Ovary (tissue), 9 donors: ENCODE data around the gene GSTM5. TPM values are rescaled to one million over a fixed set of nuclear protein-coding genes. Genes with fewer than 3 reads are reported as not detected.

Experiments used
- DNase-seq, 5 donors: peaks; one replicate each; pipeline ENCODE4 v3.0.0-alpha.2; 2019 to 2020
- H3K27ac ChIP-seq, 2 donors: fragments of 200-600 bp; one replicate each; pipeline versions ENCODE4 v1.5.1 to v1.8.0; 2019 to 2022
- H3K27me3 ChIP-seq: fragments of 200-600 bp; one replicate; pipeline ENCODE4 v1.8.0; 2022
- H3K36me3 ChIP-seq: fragments of 200-600 bp; sonication (generic); one replicate; pipeline ENCODE4 v1.5.1; 2019
- H3K4me1 ChIP-seq: one replicate; pipeline ENCODE4 v1.8.1; 2013; ENCODE audit warnings: mild to moderate bottlenecking, moderate library complexity; ENCODE audit not compliant: insufficient read depth
- H3K4me3 ChIP-seq: fragments of 200-600 bp; sonication (generic); one replicate; pipeline ENCODE4 v1.5.1; 2017
- H3K9me3 ChIP-seq, 2 donors: fragments of 200-600 bp in 1 of 2; sonication (generic) in 1 of 2; one replicate each; pipeline versions ENCODE4 v1.5.1 to v1.8.1; 2013 to 2019; ENCODE audit warnings: mild to moderate bottlenecking in 1 of 2, moderate library complexity in 1 of 2
- CTCF ChIP-seq, 3 donors: fragments of 450-650 bp in 2 of 3; fragments of 200-600 bp in 1 of 3; IDR thresholded peaks; one replicate each; pipeline versions ENCODE4 v1.5.1 to v1.8.0; 2016 to 2022; ENCODE audit warnings: antibody characterized with exemption in 3 of 3, mild to moderate bottlenecking in 1 of 3
- EP300 ChIP-seq: sonication (generic); formaldehyde crosslinking; IDR thresholded peaks from one replicate; pipeline ENCODE4 v1.6.1; 2017; ENCODE audit warnings: antibody characterized with exemption
- POLR2A ChIP-seq: fragments of 450-650 bp; IDR thresholded peaks from one replicate; pipeline ENCODE4 v1.6.1; 2017; ENCODE audit warnings: antibody characterized with exemption, mild to moderate bottlenecking, moderate library complexity
- WGBS, 3 donors: extraction: QIAGEN DNeasy Blood & Tissue Kit in 1 of 3; methylation state at CpG; one replicate each; pipeline versions ENCODE4 v1.1.5 to v1.1.7; 2013 to 2017; 5-methylcytosine and 5-hydroxymethylcytosine counted together
- intact Hi-C, 4 donors: fragments of 100-400 bp; cut with DNase I; formaldehyde crosslinking; loops; one replicate each; pipeline versions ENCODE4 v1.11.0 to v1.15.1; 2022 to 2023
- polyA plus RNA-seq, 2 donors: library from polyadenylated mRNA; stranded (reverse); fragments of 200-250 nt in 1 of 2; fragments of 350-450 nt in 1 of 2; fragmentation: Illumina TruSeq in 1 of 2; extraction: RNeasy Lipid Tissue Mini Kit (QIAGEN cat#74804) in 1 of 2; gene quantifications; one replicate each; pipeline ENCODE4 v1.2.3, GENCODE V29; 2013 to 2014
- total RNA-seq, 7 donors: library from RNA; depleted of rRNA in 2 of 7; stranded (reverse); fragments of >200 nt in 2 of 7; fragmentation: NEBNext Ultra II Directional in 3 of 7; extraction: Animal tissue kit (Norgen Biotek cat#: 25700) in 3 of 7; gene quantifications; one replicate each; pipeline versions ENCODE4 v1.1.0 to v1.2.4, GENCODE V29; 2016 to 2023
- donor health status: DM: no; HTN: no; CAD: no; lungs with moderate emphysema.
- donor health status: DM: no; HTN: no; CAD: no.
- donor health status: Bipolar disorder and iron deficiency.
- donor health status: DM: yes; HTN: yes; CAD: no.
- donor health status: DM: no; HTN: no; CAD: no.
- donor health status: DM: yes; HTN: yes; CAD: no.

Gene GSTM5
- total and polyA plus RNA-seq, 9 donors, result 18.8 to 259 (median 101) TPM

- intact Hi-C loops, result loop anchor here in 1 of 4 donors (5.0 kb wide), 1 partner anchor 90 kb away; the partner anchor contains the start of gene GSTM2
- H3K36me3 ChIP-seq, result no peaks in the 10 kb centered on the region
- TF ChIP-seq POLR2A (no peak), CTCF (IDR thresholded peaks at IDR 0.05) (no peak), EP300 (no peak)
- H3K9me3 ChIP-seq, result no peaks in the 10 kb centered on the region
- peaks cover 20% of the 10 kb centered on the region for H3K4me1 ChIP-seq
- H3K27ac ChIP-seq, result peak overlapping the region; percentile 70 to 91
- peak in 4 of 5 donors; percentile 43 to 68 (median 58) for DNase-seq
- 85 to 87% (median 85%) methylated on average over 7 of the region's 7 CpGs for WGBS, 3 donors
- H3K4me3 ChIP-seq, result no peak overlapping the region
- no peaks in the 10 kb centered on the region for H3K27me3 ChIP-seq
Observed at GRCh38 chr1:109756848-109757521, 44.9 kb downstream of the GSTM5 start.

GRCh38 chr1:109757936-109758786 lies 46.1 kb downstream of the GSTM5 start:
- DNase-seq, result peak in 4 of 5 donors; percentile 8 to 49 (median 22)
- H3K4me3 ChIP-seq, result no peak overlapping the region
- H3K27ac ChIP-seq, result peak overlapping the region; percentile 70 to 91
- no peak for TF ChIP-seq CTCF (IDR thresholded peaks at IDR 0.05)
- TF ChIP-seq POLR2A, result no peak
- no peak for TF ChIP-seq EP300
- H3K36me3 ChIP-seq, result no peaks in the 10 kb centered on the region
- H3K4me1 ChIP-seq, result peaks cover 20% of the 10 kb centered on the region
- WGBS, 3 donors, result 89 to 93% (median 90%) methylated on average over 13 of the region's 13 CpGs
- no peaks in the 10 kb centered on the region for H3K27me3 ChIP-seq
- intact Hi-C loops, result loop anchor here in 1 of 4 donors (5.0 kb wide), 1 partner anchor 91 kb away; the partner anchor contains the start of gene GSTM2
- no peaks in the 10 kb centered on the region for H3K9me3 ChIP-seq

GRCh38 chr1:109759513-109760334 lies 47.7 kb downstream of the GSTM5 start:
- no peaks in the 10 kb centered on the region for H3K9me3 ChIP-seq
- no peaks in the 10 kb centered on the region for H3K27me3 ChIP-seq
- peak; percentile 20 to 71 (median 42) for DNase-seq
- no peak overlapping the region for H3K4me3 ChIP-seq
- no peak overlapping the region for H3K27ac ChIP-seq
- intact Hi-C loops, result loop anchor here in 1 of 4 donors (5.0 kb wide), 1 partner anchor 92 kb away; the partner anchor contains the start of gene GSTM2
- H3K36me3 ChIP-seq, result no peaks in the 10 kb centered on the region
- peaks cover 20% of the 10 kb centered on the region for H3K4me1 ChIP-seq
- 64 to 78% (median 75%) methylated on average over 11 of the region's 11 CpGs for WGBS, 3 donors
- TF ChIP-seq EP300, result no peak
- TF ChIP-seq CTCF (IDR thresholded peaks at IDR 0.05), result no peak
- no peak for TF ChIP-seq POLR2A
